ENCODE measurements around the gene GARRE1. TPM values are rescaled to one million over a fixed set of nuclear protein-coding genes. Genes with fewer than 3 reads are reported as not detected.

GARRE1 gene
- total RNA-seq, 1 donor from 2014 or later: 14.8 TPM

GRCh38 chr19:34300380-34300779 lies 46.0 kb downstream of the GARRE1 start:
- DNase-seq (ENCODE audit: low read depth): no peak
- Histone ChIP-seq H3K36me3 (ENCODE audit: control insufficient read depth, insufficient read depth, low read length) (peaks cover 4% of the 10 kb centered on the region), H3K27me3 (ENCODE audit: control insufficient read depth, insufficient read depth, low read length) (no peaks in the 10 kb centered on the region), H3K4me3 (ENCODE audit: low read depth, low read length) (no peak overlapping the region)
- no peak for TF ChIP-seq CTCF (IDR thresholded peaks at IDR 0.05; ENCODE audit: insufficient read depth, low read length, poor library complexity, severe bottlenecking)

GRCh38 chr19:34300962-34301361 lies 46.6 kb downstream of the GARRE1 start:
- no peak for DNase-seq (ENCODE audit: low read depth)
- Histone ChIP-seq H3K27me3 (ENCODE audit: control insufficient read depth, insufficient read depth, low read length) (no peaks in the 10 kb centered on the region), H3K36me3 (ENCODE audit: control insufficient read depth, insufficient read depth, low read length) (peaks cover 4% of the 10 kb centered on the region), H3K4me3 (ENCODE audit: low read depth, low read length) (no peak overlapping the region)
- no peak for TF ChIP-seq CTCF (IDR thresholded peaks at IDR 0.05; ENCODE audit: insufficient read depth, low read length, poor library complexity, severe bottlenecking)

Other genes starting within 250 kb of the GARRE1 start
- gene LSM14A, start 82.0 kb upstream of the GARRE1 start, total RNA-seq: 105 and 106 TPM in 2 replicates
- 222 and 223 TPM in 2 replicates for gene GPI, start 110.6 kb downstream of the GARRE1 start, total RNA-seq
- gene PDCD2L, start 149.8 kb downstream of the GARRE1 start, total RNA-seq: 29.0 and 31.8 TPM in 2 replicates
- 88.9 and 89.1 TPM in 2 replicates for gene UBA2, start 173.8 kb downstream of the GARRE1 start, total RNA-seq
- gene WTIP, start 227.2 kb downstream of the GARRE1 start, total RNA-seq: 33.4 and 50.5 TPM in 2 replicates